ENCODE results near the gene RIOK3.
"Not testable (repeated sequence)": the region's sequence is repeated elsewhere in the genome, so short reads cannot be mapped to it uniquely, and the experiment has no call there.

RIOK3 gene, protein sequence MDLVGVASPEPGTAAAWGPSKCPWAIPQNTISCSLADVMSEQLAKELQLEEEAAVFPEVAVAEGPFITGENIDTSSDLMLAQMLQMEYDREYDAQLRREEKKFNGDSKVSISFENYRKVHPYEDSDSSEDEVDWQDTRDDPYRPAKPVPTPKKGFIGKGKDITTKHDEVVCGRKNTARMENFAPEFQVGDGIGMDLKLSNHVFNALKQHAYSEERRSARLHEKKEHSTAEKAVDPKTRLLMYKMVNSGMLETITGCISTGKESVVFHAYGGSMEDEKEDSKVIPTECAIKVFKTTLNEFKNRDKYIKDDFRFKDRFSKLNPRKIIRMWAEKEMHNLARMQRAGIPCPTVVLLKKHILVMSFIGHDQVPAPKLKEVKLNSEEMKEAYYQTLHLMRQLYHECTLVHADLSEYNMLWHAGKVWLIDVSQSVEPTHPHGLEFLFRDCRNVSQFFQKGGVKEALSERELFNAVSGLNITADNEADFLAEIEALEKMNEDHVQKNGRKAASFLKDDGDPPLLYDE

GRCh38 chr18:23452728-23453679 is at the start of gene RIOK3:
TSS of gene RIOK3 (plus strand) at chr18:23453287. CDS start at chr18:23453440, 153 bp downstream.
- peak; percentile 98 for DNase-seq

- DNase-seq, result no peak
Measured at GRCh38 chr18:23403310-23403709, 49.8 kb upstream of the RIOK3 start.

DNA sequence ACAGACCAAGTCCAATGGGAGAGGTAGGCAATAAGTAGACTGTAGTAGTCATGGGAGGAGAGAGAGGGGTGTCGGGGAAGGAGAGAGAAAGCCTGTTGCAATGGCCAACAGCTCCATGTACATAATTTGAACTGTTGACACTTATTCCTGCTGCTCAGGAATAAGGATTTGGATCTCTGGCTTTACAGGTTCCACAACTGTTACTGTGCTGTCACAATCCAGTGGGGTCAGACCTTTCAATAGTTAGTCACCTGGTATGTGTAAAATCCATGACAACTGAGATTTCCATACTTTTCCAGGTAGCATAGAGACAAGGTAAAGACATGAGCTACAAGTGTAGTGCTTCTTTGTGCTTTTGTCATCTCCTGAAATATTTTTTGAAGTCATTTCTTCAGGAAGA is 47.5 kb upstream of the RIOK3 start:
- no peak for DNase-seq

- DNase-seq, result no peak
Measured at GRCh38 chr18:23406271-23406787, 46.8 kb upstream of the RIOK3 start.

- DNase-seq, result no peak
Measured at GRCh38 chr18:23412351-23412964, 40.6 kb upstream of the RIOK3 start.

- peak; percentile 34 for DNase-seq
Measured at GRCh38 chr18:23415515-23415914, 37.6 kb upstream of the RIOK3 start.

GRCh38 chr18:23416298-23416697 is 36.8 kb upstream of the RIOK3 start:
- DNase-seq, result peak; percentile 76

- DNase-seq, result no peak
Measured at GRCh38 chr18:23421277-23421676, 31.8 kb upstream of the RIOK3 start.

DNA sequence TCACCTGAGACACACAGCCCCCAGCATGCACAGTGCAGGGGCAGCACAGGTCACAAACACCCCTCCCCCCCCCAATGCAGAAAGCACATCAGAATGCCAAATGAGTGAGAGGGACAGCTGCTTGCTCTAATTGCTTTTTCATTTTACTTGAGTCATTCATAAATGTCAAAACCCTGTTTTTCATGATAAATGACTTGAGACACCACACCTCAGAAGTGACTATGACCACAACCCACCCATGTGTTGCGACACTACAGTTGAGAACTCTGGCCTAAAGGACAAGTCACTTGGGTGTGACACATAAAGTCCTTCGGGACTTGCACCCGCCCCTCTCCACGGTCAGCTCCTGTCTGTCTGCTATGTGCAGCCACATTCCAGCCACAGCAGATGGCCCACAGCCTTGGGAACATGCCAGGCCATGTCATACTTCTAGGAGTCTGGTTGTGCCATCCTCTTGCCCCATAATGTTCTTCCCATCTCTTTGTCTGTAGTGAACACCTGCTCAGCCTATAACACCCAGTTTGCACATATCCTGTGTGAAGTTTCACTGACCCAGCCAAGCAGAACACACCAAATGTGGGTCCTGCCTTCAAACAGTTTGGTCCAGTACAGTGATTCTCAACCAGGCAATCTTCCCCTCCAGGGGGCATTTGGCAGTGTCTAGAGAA is 30.2 kb upstream of the RIOK3 start:
- DNase-seq, result peak; percentile 99

DNA sequence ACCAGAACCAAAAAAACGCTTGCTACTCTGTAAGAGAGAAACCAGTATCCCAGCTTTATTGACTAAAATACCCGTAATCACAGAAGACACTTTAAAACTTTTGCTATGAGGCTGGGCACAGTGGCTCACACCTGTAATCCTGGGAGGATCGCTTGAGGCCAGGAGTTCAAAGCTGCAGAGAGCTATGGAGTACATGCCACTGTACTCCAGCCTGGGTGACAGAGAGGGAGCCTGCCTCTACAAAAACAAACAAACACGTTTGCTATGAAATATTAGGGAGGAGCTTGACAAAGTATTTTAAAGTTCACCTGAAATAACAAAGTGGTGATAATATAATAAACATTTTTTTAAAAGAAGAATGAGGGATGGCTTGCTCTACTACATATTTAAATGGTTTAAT is 28.5 kb upstream of the RIOK3 start:
- DNase-seq, result no peak

GRCh38 chr18:23428821-23429220 is 24.3 kb upstream of the RIOK3 start:
- DNase-seq, result no peak

DNA sequence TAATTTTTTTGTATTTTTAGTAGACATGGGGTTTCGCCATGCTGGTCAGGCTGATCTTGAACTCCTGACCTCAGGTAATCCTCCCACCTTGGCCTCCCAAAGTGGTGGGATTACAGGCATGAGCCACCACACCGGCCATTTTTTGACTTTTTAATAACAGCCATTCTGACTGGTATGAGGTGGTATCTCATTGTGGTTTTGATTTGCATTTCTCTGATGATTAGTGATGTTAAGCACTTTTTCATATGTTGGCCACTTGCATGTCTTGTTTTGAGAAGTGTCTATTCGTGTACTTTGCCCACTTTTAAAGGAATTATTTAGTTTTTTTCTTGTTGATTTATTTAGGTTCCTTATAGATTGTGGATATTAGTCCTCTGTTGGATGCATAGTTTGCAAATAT is 23.5 kb upstream of the RIOK3 start:
- not testable (repeated sequence) for DNase-seq

- DNase-seq, result no peak
Measured at GRCh38 chr18:23433360-23433759, 19.7 kb upstream of the RIOK3 start.

- peak; percentile 56 for DNase-seq
Measured at GRCh38 chr18:23437357-23438045, 15.6 kb upstream of the RIOK3 start.

DNA sequence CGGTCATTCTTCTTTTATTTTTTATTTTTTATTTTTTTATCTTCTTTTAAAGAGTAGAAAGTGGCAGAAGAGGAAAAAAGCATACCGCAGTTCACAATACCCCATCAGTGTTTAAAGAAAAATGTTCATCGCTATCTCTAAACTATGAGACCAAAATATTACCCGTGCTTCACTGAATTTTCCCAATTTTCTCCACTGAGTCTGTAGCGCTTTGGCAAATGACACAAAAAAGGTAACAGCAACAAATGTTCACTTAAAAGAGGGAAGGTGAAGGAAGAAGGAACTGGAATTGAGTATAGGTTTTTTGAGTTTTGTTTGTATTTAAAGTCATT is 15.1 kb upstream of the RIOK3 start:
- no peak for DNase-seq

GRCh38 chr18:23438608-23439366 is 14.3 kb upstream of the RIOK3 start:
- no peak for DNase-seq

- DNase-seq, result no peak
Measured at GRCh38 chr18:23440131-23440530, 13.0 kb upstream of the RIOK3 start.

- DNase-seq, result no peak
Measured at GRCh38 chr18:23442958-23443357, 10.1 kb upstream of the RIOK3 start.

- DNase-seq, result no peak
Measured at GRCh38 chr18:23448291-23448690, 4.8 kb upstream of the RIOK3 start.

DNA sequence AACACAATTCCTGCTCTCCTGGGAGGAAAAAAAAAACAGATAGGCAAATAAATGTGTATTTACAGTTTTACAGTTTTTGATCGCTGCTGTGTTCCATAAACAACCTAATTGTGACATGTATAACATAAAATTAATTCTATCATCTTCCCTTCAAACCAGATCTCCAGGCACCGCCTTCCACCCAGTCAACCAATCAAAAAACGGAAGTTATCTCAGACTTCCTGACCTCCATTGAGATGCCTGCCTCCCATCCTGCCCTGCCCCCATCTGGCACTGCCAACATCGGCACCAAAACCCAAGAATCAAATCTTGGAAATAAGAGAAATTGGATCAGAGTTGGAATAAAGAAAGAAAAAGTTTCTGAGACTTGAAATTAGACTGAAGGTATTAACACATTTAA is 3.1 kb upstream of the RIOK3 start:
- peak; percentile 12 for DNase-seq

GRCh38 chr18:23451011-23451410 is 2.1 kb upstream of the RIOK3 start:
- DNase-seq, result no peak

Measured in MV-4-11 (cell line).